HepG2 (cell line): ENCODE results near the gene GABRB1. TPM values are rescaled to one million over a fixed set of nuclear protein-coding genes. Genes with fewer than 3 reads are reported as not detected.

Source experiments
- ATAC-seq: fragments of 200-7000 bp; cut with Tn5 transposase; 3 replicates; pipeline ENCODE4 v1.9.1; 2020; ENCODE audit warnings: mild to moderate bottlenecking, moderate library complexity
- BruUV-seq: library from RNA; stranded (reverse); fragments of 400-500 nt; replicated peaks from 2 replicates; lab custom pipeline; 2021; lab: Mats Ljungman, UMichigan
- CTCF ChIA-PET: fragments of 300-600 bp; formaldehyde crosslinking; extraction: SDS; loops from one replicate; lab custom pipeline; 2021; ENCODE audit warnings: low total read pairs, inconsistent platforms, low intra/inter-chr PET ratio; lab: Yijun Ruan, JAX
- POLR2A ChIA-PET: fragments of 350-600 bp; sonication (Branson Sonifier 250); formaldehyde crosslinking; loops from one replicate; lab custom pipeline; 2020; ENCODE audit warnings: antibody characterized with exemption, inconsistent platforms; lab: Yijun Ruan, JAX
- DNase-seq: peaks from one replicate; pipeline ENCODE4 v3.0.0-alpha.2; 2015; ENCODE audit warnings: low spot score
- FAIRE-seq: peaks from 3 replicates; lab custom pipeline; 2011; peaks lifted over from hg19 to GRCh38; lab: Jason Lieb, UNC
- H2AFZ ChIP-seq: one replicate; pipeline ENCODE4 v1.6.1; 2011; ENCODE audit warnings: low read length, inconsistent platforms
- H3K27ac ChIP-seq: fragments of 300-600 bp; 3 replicates; pipeline ENCODE4 v1.8.0; 2011; ENCODE audit warnings: mixed run types, mild to moderate bottlenecking, mixed read lengths, low read length, inconsistent platforms; ENCODE audit not compliant: insufficient read depth; ENCODE audit errors: extremely low read length
- H3K27me3 ChIP-seq, 2 experiments: fragments of 200-600 bp in 1 of 2; 2 replicates in 1 of 2; 3 replicates in 1 of 2; pipeline versions ENCODE4 v1.6.0 to v1.8.0; 2011; ENCODE audit warnings: low read length in 2 of 2, mild to moderate bottlenecking in 2 of 2, moderate library complexity in 2 of 2, inconsistent platforms in 1 of 2; ENCODE audit not compliant: insufficient read depth in 2 of 2, control insufficient read depth in 1 of 2
- H3K36me3 ChIP-seq, 2 experiments: fragments of 200-600 bp in 1 of 2; replicated peaks in 1 of 2; 2 replicates in 1 of 2; 3 replicates in 1 of 2; pipeline versions ENCODE4 v1.5.1 to v1.8.0; 2011; ENCODE audit warnings: low read length in 2 of 2, inconsistent platforms in 1 of 2; ENCODE audit not compliant: insufficient read depth in 2 of 2, control insufficient read depth in 1 of 2
- H3K4me1 ChIP-seq: 2 replicates; pipeline ENCODE4 v1.5.1; 2012; ENCODE audit warnings: low read length, inconsistent platforms; ENCODE audit not compliant: insufficient read depth
- H3K4me2 ChIP-seq: 2 replicates; pipeline ENCODE4 v1.6.0; 2011; ENCODE audit warnings: low read depth, low read length, inconsistent platforms
- H3K4me3 ChIP-seq, 3 experiments: fragments of 200-600 bp in 1 of 3; sonication (generic), shearing (Covaris generic) in 1 of 3; replicated peaks in 1 of 3; 2 replicates each; pipeline ENCODE4 v1.5.1; 2011 to 2016; ENCODE audit warnings: low read length in 3 of 3, inconsistent platforms in 2 of 3, low read depth in 2 of 3, mild to moderate bottlenecking in 2 of 3, control low read depth in 1 of 3, mixed read lengths in 1 of 3; ENCODE audit not compliant: insufficient read depth in 1 of 3
- H3K79me2 ChIP-seq: one replicate; pipeline ENCODE4 v1.6.1; 2011; ENCODE audit warnings: low read length, inconsistent platforms; ENCODE audit not compliant: insufficient read depth
- H3K9ac ChIP-seq: 2 replicates; pipeline ENCODE4 v1.6.0; 2011; ENCODE audit warnings: mild to moderate bottlenecking, low read depth, low read length, inconsistent platforms; ENCODE audit not compliant: insufficient read depth
- H3K9me3 ChIP-seq: 2 replicates; pipeline ENCODE4 v1.5.1; 2012; ENCODE audit warnings: mild to moderate bottlenecking, low read length
- H4K20me1 ChIP-seq: 2 replicates; pipeline ENCODE4 v1.6.0; 2011; ENCODE audit warnings: inconsistent platforms, mild to moderate bottlenecking, low read length, moderate library complexity; ENCODE audit not compliant: insufficient read depth
- AGO2 ChIP-seq: fragments of 200-400 bp; formaldehyde crosslinking; optimal IDR thresholded peaks from 2 replicates; pipeline ENCODE3; 2017; ENCODE audit warnings: mild to moderate bottlenecking, low read depth, low read length, moderate library complexity
- ATF7-NPFF ChIP-seq: sonication (generic); formaldehyde crosslinking; IDR thresholded peaks from 2 replicates; pipeline ENCODE4 v1.8.1; 2023; ENCODE audit warnings: mild to moderate bottlenecking, low read depth, missing genetic modification reagents, moderate library complexity
- CSRNP2 ChIP-seq: sonication (generic); formaldehyde crosslinking; conservative IDR thresholded peaks from 2 replicates; pipeline ENCODE4 v1.8.0; 2022; ENCODE audit warnings: low read depth, missing genetic modification reagents
- HMGXB3 ChIP-seq: sonication (generic); formaldehyde crosslinking; IDR thresholded peaks from 2 replicates; pipeline ENCODE4 v1.4.0; 2020; ENCODE audit warnings: missing genetic modification reagents, borderline replicate concordance
- HNRNPL ChIP-seq: fragments of 200-400 bp; formaldehyde crosslinking; IDR thresholded peaks from 2 replicates; pipeline ENCODE4 v1.6.1; 2017; ENCODE audit warnings: mild to moderate bottlenecking, low read depth, low read length
- JDP2 ChIP-seq: sonication (generic); formaldehyde crosslinking; IDR thresholded peaks from 2 replicates; pipeline ENCODE4 v1.8.1; 2022; ENCODE audit warnings: missing genetic modification reagents, borderline replicate concordance
- KLF13 ChIP-seq: sonication (generic); formaldehyde crosslinking; IDR thresholded peaks from 2 replicates; pipeline ENCODE4 v1.4.0; 2020; ENCODE audit warnings: mild to moderate bottlenecking, missing genetic modification reagents
- NCOR1 ChIP-seq: fragments of 200-600 bp; sonication (generic); IDR thresholded peaks from 2 replicates; pipeline ENCODE4 v1.7.0; 2017; ENCODE audit warnings: antibody characterized with exemption, low read length, borderline replicate concordance
- SP1 ChIP-seq, 2 experiments: fragments of 450-650 bp in 1 of 2; sonication (generic) in 1 of 2; formaldehyde crosslinking in 1 of 2; IDR thresholded peaks; 2 replicates each; pipeline versions ENCODE4 v1.4.0 to v1.6.1; 2016 to 2020; ENCODE audit warnings: missing genetic modification reagents in 1 of 2
- STAG1 ChIP-seq: sonication (generic); formaldehyde crosslinking; IDR thresholded peaks from 2 replicates; pipeline ENCODE4 v1.4.0; 2020; ENCODE audit warnings: missing genetic modification reagents
- ZFP36L2 ChIP-seq: sonication (generic); formaldehyde crosslinking; IDR thresholded peaks from 2 replicates; pipeline ENCODE4 v1.4.0; 2020; ENCODE audit warnings: missing genetic modification reagents
- ZNF30 ChIP-seq: sonication (generic); formaldehyde crosslinking; IDR thresholded peaks from 2 replicates; pipeline ENCODE4 v1.5.0; 2020; ENCODE audit warnings: mild to moderate bottlenecking, missing genetic modification reagents
- ZNF333 ChIP-seq: sonication (generic); formaldehyde crosslinking; IDR thresholded peaks from 2 replicates; pipeline ENCODE4 v1.4.0; 2020; ENCODE audit warnings: mild to moderate bottlenecking, missing genetic modification reagents, borderline replicate concordance
- ZNF34 ChIP-seq: sonication (generic); formaldehyde crosslinking; IDR thresholded peaks from 2 replicates; pipeline ENCODE4 v1.4.0; 2020; ENCODE audit warnings: mild to moderate bottlenecking, missing genetic modification reagents, borderline replicate concordance
- ZNF749 ChIP-seq: sonication (generic); formaldehyde crosslinking; IDR thresholded peaks from 2 replicates; pipeline ENCODE4 v1.8.0; 2022; ENCODE audit warnings: mild to moderate bottlenecking, missing genetic modification reagents, moderate library complexity, borderline replicate concordance
- ZNF788 ChIP-seq: sonication (generic); formaldehyde crosslinking; IDR thresholded peaks from 2 replicates; pipeline ENCODE4 v1.5.0; 2020; ENCODE audit warnings: mild to moderate bottlenecking, missing genetic modification reagents, borderline replicate concordance
- WGBS: methylation state at CpG from one replicate; pipeline ENCODE4 v1.1.6; 2017; ENCODE audit warnings: low lambda C conversion rate; 5-methylcytosine and 5-hydroxymethylcytosine counted together
- in situ Hi-C: cut with HindIII; loops from 2 replicates; pipeline ENCODE4 v1.10.0; 2017; ENCODE audit warnings: low pct_unique_long_range_greater_than_20kb; ENCODE audit not compliant: extremely low pct_ligation_motif_present
- intact Hi-C: fragments of 100-400 bp; cut with micrococcal nuclease; formaldehyde crosslinking; loops from one replicate; pipeline ENCODE4 v1.10.0; 2022; ENCODE audit not compliant: unreplicated experiment
- polyA plus RNA-seq, 8 experiments: library from polyadenylated mRNA; depleted of rRNA in 3 of 8; stranded (reverse) in 7 of 8; unstranded in 1 of 8; fragments of >200 nt; fragmentation: Illumina TruSeq in 4 of 8; extraction: Trizol in 4 of 8; gene quantifications; 2 replicates each; pipeline versions ENCODE4 v1.2.1 to v1.2.3, GENCODE V29; 2011 to 2016; ENCODE audit warnings: low read depth in 4 of 8, missing spikeins in 1 of 8, mixed read lengths in 1 of 8; ENCODE audit not compliant: insufficient read depth in 1 of 8
- total RNA-seq, 5 experiments: library from RNA; depleted of rRNA; stranded (reverse); fragments of >200 nt; fragmentation: Illumina TruSeq; extraction: Trizol; gene quantifications; 2 replicates each; pipeline ENCODE4 v1.2.3, GENCODE V29; 2016; ENCODE audit warnings: low read depth in 1 of 5
- TF ChIP-seq, protein P1 (sequence below): sonication (generic); formaldehyde crosslinking; conservative IDR thresholded peaks from 2 replicates; pipeline ENCODE4 v1.4.0; 2020; ENCODE audit warnings: missing genetic modification reagents

Gene GABRB1
- total and polyA plus RNA-seq, 2 of the 13 experiments (the other 11 are each of a cell fraction or from before 2014, with no cell fraction given): not detected

- TF ChIP-seq ZNF749 (CRISPR knock-in tag): no peak
- no peak for TF ChIP-seq ZNF333
These were observed 64.5 kb downstream of the GABRB1 start (continued) for GRCh38 chr4:47095884-47096283.

DNA sequence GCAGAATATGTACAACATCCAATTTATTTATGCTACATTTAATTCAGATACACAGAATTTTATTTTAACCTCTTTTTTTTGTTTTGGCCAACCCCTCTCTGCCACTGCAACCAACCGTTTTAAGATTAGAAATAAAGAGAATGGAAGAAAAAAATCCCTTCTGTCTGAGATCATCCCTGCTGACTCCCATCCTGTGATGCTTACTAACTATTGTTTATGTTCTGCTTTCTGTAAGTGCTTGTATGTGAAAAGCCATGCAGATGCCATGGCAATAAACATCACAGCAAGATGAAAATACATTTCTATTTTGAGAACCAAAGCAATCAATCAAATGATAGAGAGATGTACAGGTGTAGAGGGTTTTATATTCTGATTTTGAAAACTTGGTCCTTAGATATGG lies 70.1 kb downstream of the GABRB1 start:
- Histone ChIP-seq H3K4me1 (no peaks in the 10 kb centered on the region), H3K27ac (no peak overlapping the region), H3K4me3 (no peak overlapping the region), H3K9me3 (no peaks in the 10 kb centered on the region), H3K9ac (no peak overlapping the region), H4K20me1 (no peaks in the 10 kb centered on the region), H3K4me2 (no peak overlapping the region), H3K79me2 (no peaks in the 10 kb centered on the region), H2AFZ (no peak overlapping the region), H3K27me3 (no peaks in the 10 kb centered on the region), H3K36me3 (no peaks in the 10 kb centered on the region)
- FAIRE-seq: no peak
- ChIA-PET CTCF (no interaction called here), POLR2A (no interaction called here)
- no TSS peak for BruUV-seq
- DNase-seq: no peak
- no peak for ATAC-seq
- intact Hi-C loops: no loop called here
- in situ Hi-C loops: no loop called here
- WGBS: 0% methylated on average over 1 of the region's 1 CpG
- no peak for TF ChIP-seq HMGXB3 (CRISPR knock-in tag)
- no peak for TF ChIP-seq NCOR1
- no peak for TF ChIP-seq ZNF30
- TF ChIP-seq STAG1 (CRISPR knock-in tag): no peak
- TF ChIP-seq SP1 (IDR thresholded peaks at IDR 0.05): no peak
- no peak for TF ChIP-seq SP1 (CRISPR knock-in tag; IDR thresholded peaks at IDR 0.05)
- TF ChIP-seq AGO2: no peak
- TF ChIP-seq JDP2 (CRISPR knock-in tag): no peak
- TF ChIP-seq ATF7-NPFF (CRISPR knock-in tag): no peak
- no peak for TF ChIP-seq ZNF788 (CRISPR knock-in tag)
- no peak for TF ChIP-seq HNRNPL
- TF ChIP-seq CSRNP2 (CRISPR knock-in tag): no peak
- TF ChIP-seq ZFP36L2 (CRISPR knock-in tag): no peak
- TF ChIP-seq ZNF34 (CRISPR knock-in tag): no peak
- TF ChIP-seq KLF13 (CRISPR knock-in tag): no peak
- TF ChIP-seq, protein P1, sequence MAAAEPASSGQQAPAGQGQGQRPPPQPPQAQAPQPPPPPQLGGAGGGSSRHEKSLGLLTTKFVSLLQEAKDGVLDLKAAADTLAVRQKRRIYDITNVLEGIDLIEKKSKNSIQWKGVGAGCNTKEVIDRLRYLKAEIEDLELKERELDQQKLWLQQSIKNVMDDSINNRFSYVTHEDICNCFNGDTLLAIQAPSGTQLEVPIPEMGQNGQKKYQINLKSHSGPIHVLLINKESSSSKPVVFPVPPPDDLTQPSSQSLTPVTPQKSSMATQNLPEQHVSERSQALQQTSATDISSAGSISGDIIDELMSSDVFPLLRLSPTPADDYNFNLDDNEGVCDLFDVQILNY (CRISPR knock-in tag): no peak
